ENCODE data around the gene EPHB6.

Gene EPHB6

GRCh38 chr7:142859829-142860228, 5.0 kb downstream of the EPHB6 start:
- no peaks in the 10 kb centered on the region for H3K9me3 ChIP-seq (ENCODE audit: control insufficient read depth, insufficient read depth, low read length)
- no peaks in the 10 kb centered on the region for H4K20me1 ChIP-seq (ENCODE audit: control insufficient read depth, insufficient read depth, low read depth, low read length)
- H3K27ac ChIP-seq (ENCODE audit: low read depth, low read length), result no peak overlapping the region
- peaks cover 48% of the 10 kb centered on the region for H3K27me3 ChIP-seq (ENCODE audit: control insufficient read depth, low read length)
- TF ChIP-seq EZH2phosphoT487 (IDR thresholded peaks at IDR 0.05; ENCODE audit: borderline replicate concordance, low read length) (no peak), CTCF (IDR thresholded peaks at IDR 0.05; ENCODE audit: low read depth, low read length, poor library complexity, severe bottlenecking) (no peak)
- H3F3A ChIP-seq (ENCODE audit: control insufficient read depth, insufficient read depth), result no peaks in the 10 kb centered on the region; the same call in 1 of the 2 replicates
- no peak overlapping the region for H3K4me3 ChIP-seq (ENCODE audit: low read length)
- H3K4me2 ChIP-seq (ENCODE audit: low read length), result no peak overlapping the region
- H3K4me1 ChIP-seq (ENCODE audit: control insufficient read depth, low read length), result peaks cover 16% of the 10 kb centered on the region
- H3K9me2 ChIP-seq (replicated peaks; ENCODE audit: control insufficient read depth, low read length), result no peaks in the 10 kb centered on the region
- H3K36me3 ChIP-seq (ENCODE audit: control insufficient read depth, low read length), result no peaks in the 10 kb centered on the region
- no peaks in the 10 kb centered on the region for H3K79me2 ChIP-seq (ENCODE audit: control insufficient read depth, low read length)

GRCh38 chr7:142860968-142861367, 6.1 kb downstream of the EPHB6 start:
- H3K36me3 ChIP-seq (ENCODE audit: control insufficient read depth, low read length), result no peaks in the 10 kb centered on the region
- H3F3A ChIP-seq (ENCODE audit: control insufficient read depth, insufficient read depth), result no peaks in the 10 kb centered on the region; the same call in 1 of the 2 replicates
- no peaks in the 10 kb centered on the region for H3K9me2 ChIP-seq (replicated peaks; ENCODE audit: control insufficient read depth, low read length)
- no peaks in the 10 kb centered on the region for H3K9me3 ChIP-seq (ENCODE audit: control insufficient read depth, insufficient read depth, low read length)
- no peaks in the 10 kb centered on the region for H4K20me1 ChIP-seq (ENCODE audit: control insufficient read depth, insufficient read depth, low read depth, low read length)
- H3K27ac ChIP-seq (ENCODE audit: low read depth, low read length), result no peak overlapping the region
- no peak overlapping the region for H3K4me2 ChIP-seq (ENCODE audit: low read length)
- TF ChIP-seq CTCF (IDR thresholded peaks at IDR 0.05; ENCODE audit: low read depth, low read length, poor library complexity, severe bottlenecking) (no peak), EZH2phosphoT487 (IDR thresholded peaks at IDR 0.05; ENCODE audit: borderline replicate concordance, low read length) (no peak)
- no peaks in the 10 kb centered on the region for H3K79me2 ChIP-seq (ENCODE audit: control insufficient read depth, low read length)
- peaks cover 9% of the 10 kb centered on the region for H3K4me1 ChIP-seq (ENCODE audit: control insufficient read depth, low read length)
- H3K4me3 ChIP-seq (ENCODE audit: low read length), result no peak overlapping the region
- H3K27me3 ChIP-seq (ENCODE audit: control insufficient read depth, low read length), result peaks cover 38% of the 10 kb centered on the region

- Histone ChIP-seq H3K4me2 (ENCODE audit: low read length) (no peak overlapping the region), H3K36me3 (ENCODE audit: control insufficient read depth, low read length) (no peaks in the 10 kb centered on the region), H3K4me3 (ENCODE audit: low read length) (no peak overlapping the region), H3K27me3 (ENCODE audit: control insufficient read depth, low read length) (peaks cover 27% of the 10 kb centered on the region), H3F3A (ENCODE audit: control insufficient read depth, insufficient read depth) (no peaks in the 10 kb centered on the region; the same call in 1 of the 2 replicates), H3K27ac (ENCODE audit: low read depth, low read length) (no peak overlapping the region), H4K20me1 (ENCODE audit: control insufficient read depth, insufficient read depth, low read depth, low read length) (no peaks in the 10 kb centered on the region), H3K79me2 (ENCODE audit: control insufficient read depth, low read length) (no peaks in the 10 kb centered on the region), H3K9me3 (ENCODE audit: control insufficient read depth, insufficient read depth, low read length) (no peaks in the 10 kb centered on the region), H3K4me1 (ENCODE audit: control insufficient read depth, low read length) (peaks cover 9% of the 10 kb centered on the region), H3K9me2 (replicated peaks; ENCODE audit: control insufficient read depth, low read length) (no peaks in the 10 kb centered on the region)
- TF ChIP-seq EZH2phosphoT487 (IDR thresholded peaks at IDR 0.05; ENCODE audit: borderline replicate concordance, low read length), result no peak
- TF ChIP-seq CTCF (IDR thresholded peaks at IDR 0.05; ENCODE audit: low read depth, low read length, poor library complexity, severe bottlenecking), result no peak
These were observed 7.5 kb downstream of the EPHB6 start for GRCh38 chr7:142862351-142862750.

Data from DOHH2 (cell line).